Activated T-cell treated with anti-CD3 and anti-CD28 coated beads, Interleukin-2, amount 50 U/mL, for 24 hours (primary cell): ENCODE results near the gene VASH2.
A peak's percentile ranks its signal among the peaks of the same experiment; 100 is the strongest.
"Not testable (repeated sequence)": the region's sequence is repeated elsewhere in the genome, so short reads cannot be mapped to it uniquely, and the experiment has no call there.

Source experiments
- DNase-seq: peaks from one replicate; pipeline ENCODE4 v3.0.0-alpha.2; 2020
- H3K27ac Mint-ChIP-seq: 2 replicates; pipeline ENCODE4 v1.8.0; 2020; ENCODE audit warnings: mild to moderate bottlenecking, mixed read lengths
- H3K27me3 Mint-ChIP-seq: 2 replicates; pipeline ENCODE4 v1.8.0; 2020; ENCODE audit warnings: mixed read lengths
- H3K36me3 Mint-ChIP-seq: 2 replicates; pipeline ENCODE4 v1.8.0; 2020; ENCODE audit warnings: low read depth, mixed read lengths
- H3K4me1 Mint-ChIP-seq: 2 replicates; pipeline ENCODE4 v1.8.0; 2020; ENCODE audit warnings: low read depth, mixed read lengths
- H3K4me3 Mint-ChIP-seq: 2 replicates; pipeline ENCODE4 v1.8.0; 2020; ENCODE audit warnings: mild to moderate bottlenecking, moderate library complexity, mixed read lengths
- H3K9me3 Mint-ChIP-seq: 2 replicates; pipeline ENCODE4 v1.8.0; 2020; ENCODE audit warnings: mixed read lengths

The VASH2 gene

DNA sequence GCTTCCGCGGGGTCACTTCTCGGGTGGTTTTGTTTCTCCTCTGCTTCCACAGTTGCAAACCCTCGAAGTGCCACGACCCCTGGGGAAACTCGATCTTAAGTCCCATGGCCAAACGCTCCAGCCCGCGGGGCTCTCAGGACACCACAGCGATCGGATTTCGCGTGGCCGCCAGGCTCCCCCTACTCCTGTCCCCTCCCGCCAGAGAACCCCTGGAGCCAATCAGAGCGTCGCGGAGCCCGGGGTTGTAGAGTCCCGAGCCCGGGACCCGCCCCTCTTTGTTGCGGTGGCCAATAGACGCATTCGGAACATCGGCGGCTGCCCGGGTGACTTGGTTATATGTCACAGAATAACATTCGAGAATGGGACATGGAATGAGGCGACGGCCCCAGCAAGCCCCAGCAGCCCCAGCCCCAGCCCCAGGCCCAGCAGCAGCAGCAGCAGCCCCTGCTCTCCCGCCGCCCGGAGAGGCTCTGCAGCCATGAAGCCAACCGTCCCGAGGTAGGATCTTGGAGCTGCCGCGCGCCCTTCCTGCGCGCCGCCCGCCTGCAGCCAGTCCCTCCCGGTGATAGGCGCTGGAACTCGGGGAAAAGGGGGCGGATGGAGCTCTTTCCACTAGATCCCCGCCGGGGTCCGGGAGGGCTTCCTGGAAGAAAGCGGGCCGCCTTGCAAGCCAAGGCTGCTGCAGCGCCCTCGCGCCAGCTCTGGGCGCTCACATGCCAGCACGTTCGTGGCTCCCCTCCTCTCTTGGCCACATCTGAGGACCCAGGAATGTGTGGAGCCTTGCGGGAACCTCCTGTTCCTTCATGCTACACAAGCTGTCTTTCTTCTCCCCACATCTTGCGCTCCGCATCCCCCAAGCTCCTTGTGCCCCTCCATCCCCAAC lies at the start of gene VASH2:
TSS of gene VASH2 (plus strand) at position 299 of the 883 bp plus-strand sequence. CDS start 1,002 bp downstream, outside the sequence.
- Mint-ChIP-seq H3K9me3 (no peaks in the 10 kb centered on the region), H3K27ac (no peak within 1 kb of the TSS), H3K4me1 (peaks cover 16% of the 10 kb centered on the region), H3K27me3 (peaks cover 70% of the 10 kb centered on the region), H3K4me3 (peak within 1 kb of the TSS; percentile 70), H3K36me3 (no peaks in the 10 kb centered on the region)
- peak; percentile 68 for DNase-seq

DNA sequence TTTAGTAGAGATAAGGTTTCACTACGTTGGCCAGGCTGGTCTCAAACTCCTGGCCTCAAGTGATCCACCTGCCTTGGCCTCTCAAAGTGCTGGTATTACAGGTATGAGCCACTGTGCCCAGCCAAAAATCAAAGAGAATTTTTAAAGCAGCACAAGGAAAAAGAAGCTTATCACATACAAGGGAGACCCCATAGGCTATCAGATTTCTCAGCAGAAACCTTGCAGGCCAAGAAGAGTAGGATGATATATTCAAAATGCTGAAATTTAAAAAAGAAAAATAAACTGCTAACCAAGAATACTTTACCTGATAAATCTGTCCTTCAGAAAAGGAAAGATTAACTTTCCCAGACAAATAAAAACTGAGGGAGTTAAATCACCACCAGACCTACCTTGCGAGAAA lies 49.1 kb upstream of the VASH2 start:
- peaks cover 44% of the 10 kb centered on the region for H3K36me3 Mint-ChIP-seq
- H3K27me3 Mint-ChIP-seq = no peaks in the 10 kb centered on the region
- H3K4me1 Mint-ChIP-seq = no peaks in the 10 kb centered on the region
- DNase-seq = no peak
- H3K9me3 Mint-ChIP-seq = peaks cover 30% of the 10 kb centered on the region
- no peak overlapping the region for H3K4me3 Mint-ChIP-seq
- no peak overlapping the region for H3K27ac Mint-ChIP-seq

DNA sequence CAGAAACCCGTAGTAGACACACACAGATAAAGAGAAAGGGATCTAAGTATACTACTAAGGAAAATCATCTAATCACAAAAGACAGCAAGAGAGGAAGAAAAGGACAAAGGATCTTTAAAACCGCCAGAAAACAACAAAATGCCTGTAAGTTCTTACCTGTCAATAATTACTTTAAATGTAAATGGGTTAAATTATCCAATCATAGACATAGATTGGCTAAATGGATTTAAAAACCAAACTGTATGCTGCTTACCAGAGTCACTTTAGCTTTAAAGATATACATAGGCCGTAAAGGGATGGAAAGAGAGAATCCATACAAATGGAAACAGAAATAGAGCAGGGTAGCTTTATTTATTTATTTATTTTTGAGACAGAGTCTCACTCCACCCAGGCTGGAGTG lies 48.3 kb upstream of the VASH2 start:
- no peak overlapping the region for H3K27ac Mint-ChIP-seq

DNA sequence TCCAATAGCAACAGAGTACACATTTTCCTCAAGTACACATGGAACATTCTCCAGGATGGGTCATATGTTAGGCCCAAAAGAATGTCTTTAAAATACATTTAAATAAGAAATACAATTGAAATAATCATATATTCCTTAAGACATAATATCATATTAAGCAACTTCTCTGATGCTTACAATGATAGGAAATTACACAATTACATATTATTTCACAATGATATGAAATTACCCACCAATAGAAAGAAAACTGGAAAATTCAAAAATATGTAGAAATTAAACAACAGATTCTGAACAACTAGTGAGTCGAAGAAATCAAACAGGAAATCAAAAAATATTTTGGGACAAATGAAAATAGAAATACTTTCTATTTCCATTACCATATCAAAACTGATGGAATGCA lies 46.7 kb upstream of the VASH2 start:
- no peak for DNase-seq
- Mint-ChIP-seq H3K27me3 (no peaks in the 10 kb centered on the region), H3K27ac (no peak overlapping the region), H3K4me3 (no peak overlapping the region), H3K9me3 (peaks cover 24% of the 10 kb centered on the region), H3K4me1 (no peaks in the 10 kb centered on the region), H3K36me3 (peaks cover 24% of the 10 kb centered on the region)

More for the DNA sequence above, 48.3 kb upstream of the VASH2 start:
- DNase-seq = no peak
- Mint-ChIP-seq H3K4me3 (no peak overlapping the region), H3K27me3 (no peaks in the 10 kb centered on the region), H3K36me3 (peaks cover 40% of the 10 kb centered on the region), H3K9me3 (peaks cover 29% of the 10 kb centered on the region), H3K4me1 (no peaks in the 10 kb centered on the region)

DNA sequence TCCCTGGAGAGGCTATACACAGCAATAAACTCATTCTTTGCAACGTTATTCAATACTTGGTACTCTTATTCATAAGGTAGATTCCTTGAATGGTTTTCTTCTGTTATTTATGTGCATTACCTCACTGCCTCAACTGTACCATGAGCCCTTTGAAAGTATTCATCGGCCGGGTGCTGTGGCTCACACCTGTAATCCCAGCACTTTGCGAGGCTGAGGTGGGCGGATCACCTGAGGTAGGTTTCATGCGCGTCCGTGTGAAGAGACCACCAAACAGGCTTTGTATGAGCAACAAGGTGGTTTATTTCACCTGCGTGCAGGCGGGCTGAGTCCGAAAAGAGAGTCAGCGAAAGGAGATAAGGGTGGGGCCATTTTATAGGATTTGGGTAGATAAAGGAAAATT lies 42.3 kb upstream of the VASH2 start:
- not testable (repeated sequence) for H3K4me3 Mint-ChIP-seq, H3K36me3 Mint-ChIP-seq

GRCh38 chr1:212908971-212909370 lies 41.4 kb upstream of the VASH2 start:
- H3K4me1 Mint-ChIP-seq = no peaks in the 10 kb centered on the region
- no peaks in the 10 kb centered on the region for H3K36me3 Mint-ChIP-seq
- no peaks in the 10 kb centered on the region for H3K27me3 Mint-ChIP-seq
- H3K9me3 Mint-ChIP-seq = peaks cover 3% of the 10 kb centered on the region
- no peak for DNase-seq
- H3K4me3 Mint-ChIP-seq = no peak overlapping the region
- H3K27ac Mint-ChIP-seq = no peak overlapping the region

More for the DNA sequence above, 42.3 kb upstream of the VASH2 start:
- not testable (repeated sequence) for H3K4me1 Mint-ChIP-seq, H3K9me3 Mint-ChIP-seq, DNase-seq, H3K27me3 Mint-ChIP-seq, H3K27ac Mint-ChIP-seq

DNA sequence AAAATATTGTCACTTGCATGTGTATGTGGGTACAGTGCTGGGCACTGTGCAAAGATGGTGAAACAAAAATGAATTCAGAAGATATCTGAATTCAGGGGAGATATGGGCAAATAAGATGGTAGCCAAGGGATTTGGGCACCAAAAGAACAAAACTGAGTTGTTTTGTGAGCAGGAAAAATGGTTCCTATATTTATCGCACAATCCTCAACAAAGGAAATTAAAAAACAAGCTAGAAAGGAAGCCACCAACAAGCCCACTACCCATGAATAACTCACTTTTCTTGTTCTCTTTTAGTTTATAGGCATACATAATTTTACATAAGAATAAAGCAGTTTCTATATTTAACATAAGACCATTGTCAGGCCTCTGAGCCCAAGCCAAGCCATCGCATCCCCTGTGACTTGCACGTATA lies 40.7 kb upstream of the VASH2 start:
- H3K4me1 Mint-ChIP-seq = no peaks in the 10 kb centered on the region
- DNase-seq = no peak
- H3K27me3 Mint-ChIP-seq = no peaks in the 10 kb centered on the region
- H3K36me3 Mint-ChIP-seq = no peaks in the 10 kb centered on the region
- no peaks in the 10 kb centered on the region for H3K9me3 Mint-ChIP-seq
- H3K27ac Mint-ChIP-seq = no peak overlapping the region
- H3K4me3 Mint-ChIP-seq = no peak overlapping the region

GRCh38 chr1:212910213-212910612 lies 40.1 kb upstream of the VASH2 start:
- H3K4me1 Mint-ChIP-seq, H3K27me3 Mint-ChIP-seq, H3K9me3 Mint-ChIP-seq, H3K36me3 Mint-ChIP-seq, DNase-seq, H3K27ac Mint-ChIP-seq, H3K4me3 Mint-ChIP-seq: not testable (repeated sequence)

DNA sequence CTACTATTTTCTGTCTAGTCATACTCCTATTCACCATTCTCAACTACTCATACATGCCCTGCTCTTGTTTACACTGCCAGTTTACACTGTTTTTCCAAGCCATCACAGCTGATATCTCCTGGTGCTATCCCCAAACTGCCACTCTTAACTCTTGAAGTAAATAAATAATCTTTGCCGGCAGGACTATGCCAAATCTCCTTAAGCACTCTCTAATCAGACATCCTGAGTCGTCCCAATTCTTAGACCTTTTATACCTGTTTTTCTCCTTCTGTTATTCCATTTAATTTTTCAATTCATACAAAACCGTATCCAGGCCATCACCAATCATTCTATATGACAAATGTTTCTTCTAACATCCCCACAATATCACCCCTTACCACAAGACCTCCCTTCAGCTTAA lies 36.7 kb upstream of the VASH2 start:
- H3K4me1 Mint-ChIP-seq, H3K36me3 Mint-ChIP-seq, H3K4me3 Mint-ChIP-seq, DNase-seq, H3K27ac Mint-ChIP-seq, H3K9me3 Mint-ChIP-seq: not testable (repeated sequence)
- H3K27me3 Mint-ChIP-seq = peaks cover 18% of the 10 kb centered on the region

- not testable (repeated sequence) for H3K36me3 Mint-ChIP-seq, H3K27ac Mint-ChIP-seq, H3K4me1 Mint-ChIP-seq, DNase-seq, H3K4me3 Mint-ChIP-seq, H3K9me3 Mint-ChIP-seq
- H3K27me3 Mint-ChIP-seq = peaks cover 22% of the 10 kb centered on the region
Observed at GRCh38 chr1:212914110-212914509, 36.2 kb upstream of the VASH2 start.

DNA sequence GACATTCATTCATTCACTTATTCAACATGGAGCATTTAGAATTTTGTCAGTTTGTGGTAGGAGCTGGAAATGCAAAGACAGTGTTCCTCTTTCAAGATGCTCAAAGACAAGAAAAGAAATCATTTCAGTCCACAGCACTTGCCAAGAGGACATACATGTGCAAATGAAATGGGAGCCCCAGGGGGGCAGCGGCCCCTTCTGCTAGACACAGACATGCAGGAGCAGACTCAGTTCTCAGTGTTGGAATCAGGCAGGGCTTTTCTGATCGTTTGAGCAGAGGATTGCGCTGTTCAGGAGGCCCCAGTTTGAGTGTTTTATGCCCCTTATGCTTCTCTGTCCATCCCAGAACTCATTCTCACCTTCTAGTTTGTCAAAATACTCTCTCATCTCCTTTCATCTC lies 35.6 kb upstream of the VASH2 start:
- H3K4me3 Mint-ChIP-seq = no peak overlapping the region
- peaks cover 4% of the 10 kb centered on the region for H3K4me1 Mint-ChIP-seq
- H3K27ac Mint-ChIP-seq = no peak overlapping the region
- no peaks in the 10 kb centered on the region for H3K9me3 Mint-ChIP-seq
- DNase-seq = no peak
- H3K36me3 Mint-ChIP-seq = no peaks in the 10 kb centered on the region
- peaks cover 22% of the 10 kb centered on the region for H3K27me3 Mint-ChIP-seq

DNA sequence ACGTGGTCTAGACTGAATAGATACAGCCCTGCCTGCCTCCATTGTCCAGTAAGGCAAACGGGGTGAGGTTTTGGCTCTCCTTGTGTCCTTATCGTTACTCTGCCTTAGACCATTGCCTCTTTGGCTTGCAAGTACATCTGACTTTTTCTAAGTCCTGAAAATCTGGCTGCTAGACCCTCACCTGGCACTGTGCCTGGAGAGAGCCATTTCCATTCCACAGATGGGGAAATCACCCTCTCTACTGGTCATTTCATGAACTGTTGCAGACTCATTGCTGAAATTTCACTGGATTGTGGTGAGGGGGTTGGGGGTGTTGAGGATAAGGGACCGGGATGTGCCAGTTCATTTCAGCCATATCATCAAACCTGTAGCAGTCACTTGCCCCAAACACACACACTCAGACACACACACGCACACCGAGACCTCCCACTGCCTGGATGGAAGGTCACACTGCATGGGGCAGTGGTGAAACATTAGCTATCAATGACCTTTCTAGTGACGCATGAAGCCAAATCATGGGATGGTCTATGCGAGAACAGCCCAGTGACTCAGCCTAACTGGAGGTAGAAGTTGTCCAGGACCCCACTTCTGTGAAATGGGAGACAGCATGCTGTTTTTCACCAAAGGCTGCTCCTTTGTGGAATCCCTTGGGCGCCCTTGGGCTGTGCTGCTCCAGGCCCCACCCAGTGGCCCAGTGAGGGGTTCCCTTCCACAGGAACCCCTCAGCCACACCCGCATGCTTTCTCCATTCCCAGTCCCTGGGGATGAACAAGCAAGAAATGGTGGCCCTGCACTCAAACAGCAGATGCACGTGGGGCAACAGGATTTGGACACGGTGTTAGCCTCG lies 34.9 kb upstream of the VASH2 start:
- Mint-ChIP-seq H3K4me1 (peaks cover 4% of the 10 kb centered on the region), H3K27me3 (peaks cover 22% of the 10 kb centered on the region), H3K27ac (no peak overlapping the region), H3K4me3 (no peak overlapping the region), H3K9me3 (no peaks in the 10 kb centered on the region), H3K36me3 (no peaks in the 10 kb centered on the region)
- no peak for DNase-seq

DNA sequence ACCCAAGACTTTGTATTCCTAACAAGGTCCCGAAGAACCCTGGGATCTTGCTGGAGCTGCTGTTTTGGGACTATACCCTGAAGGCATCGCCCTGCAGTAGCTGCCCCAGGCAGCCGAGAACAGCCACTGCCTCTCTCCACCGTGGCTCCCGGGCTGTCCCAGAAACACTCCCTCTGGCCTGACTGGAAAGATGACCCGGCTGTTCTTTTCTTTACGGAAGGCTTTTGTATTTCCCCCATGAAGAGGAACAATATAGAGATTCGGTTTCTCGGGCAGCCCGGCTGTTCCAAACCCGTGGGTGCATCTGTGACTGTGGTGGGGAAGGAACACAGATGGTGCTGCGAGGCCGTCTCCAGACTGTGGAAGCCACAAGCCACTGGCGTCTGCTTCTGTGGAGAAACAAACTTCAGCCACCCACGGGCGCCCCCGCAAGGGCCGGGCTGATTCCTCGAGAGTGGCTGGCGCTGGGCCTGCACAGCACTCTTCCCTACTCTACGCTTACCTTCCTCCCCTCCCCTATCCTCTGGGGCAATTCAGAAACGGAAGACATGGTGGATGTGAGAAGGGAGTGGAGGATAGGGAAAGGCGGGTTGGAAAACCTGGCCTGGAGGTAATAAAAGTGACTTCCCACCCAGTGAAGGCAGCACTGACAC lies 33.7 kb upstream of the VASH2 start:
- H3K9me3 Mint-ChIP-seq = no peaks in the 10 kb centered on the region
- H3K36me3 Mint-ChIP-seq = no peaks in the 10 kb centered on the region
- no peak overlapping the region for H3K4me3 Mint-ChIP-seq
- peaks cover 4% of the 10 kb centered on the region for H3K4me1 Mint-ChIP-seq
- H3K27ac Mint-ChIP-seq = no peak overlapping the region
- no peak for DNase-seq
- peaks cover 24% of the 10 kb centered on the region for H3K27me3 Mint-ChIP-seq

DNA sequence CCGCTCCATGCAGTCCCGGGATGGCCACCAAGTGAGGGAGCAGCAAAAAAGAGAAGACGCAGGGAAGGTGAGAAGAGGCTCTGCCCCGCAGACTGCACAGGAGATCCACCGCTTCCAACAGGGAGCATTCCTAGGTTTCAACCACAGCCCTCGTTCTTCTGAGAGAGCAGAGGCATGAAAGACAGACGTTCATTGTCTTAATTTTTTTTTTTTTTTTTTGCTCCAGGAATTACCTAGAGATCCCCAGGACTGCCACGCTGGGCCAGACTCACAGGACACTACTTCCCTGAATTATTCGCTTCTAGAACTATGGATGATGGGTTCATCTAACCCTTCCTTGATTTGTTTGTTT lies 33.2 kb upstream of the VASH2 start:
- Mint-ChIP-seq H3K27ac (no peak overlapping the region), H3K4me1 (peaks cover 4% of the 10 kb centered on the region), H3K9me3 (no peaks in the 10 kb centered on the region), H3K27me3 (peaks cover 24% of the 10 kb centered on the region), H3K36me3 (no peaks in the 10 kb centered on the region), H3K4me3 (no peak overlapping the region)
- no peak for DNase-seq
